HG03354 (cell line): Measurements from ENCODE around the gene ZMYND10.

Experiments
- ATAC-seq: cut with Tn5 transposase; IDR thresholded peaks from one replicate; pipeline ENCODE4 v1.9.1; 2021; ENCODE audit warnings: mild to moderate bottlenecking; ENCODE audit not compliant: unreplicated experiment, poor library complexity, severe bottlenecking

The ZMYND10 gene

DNA sequence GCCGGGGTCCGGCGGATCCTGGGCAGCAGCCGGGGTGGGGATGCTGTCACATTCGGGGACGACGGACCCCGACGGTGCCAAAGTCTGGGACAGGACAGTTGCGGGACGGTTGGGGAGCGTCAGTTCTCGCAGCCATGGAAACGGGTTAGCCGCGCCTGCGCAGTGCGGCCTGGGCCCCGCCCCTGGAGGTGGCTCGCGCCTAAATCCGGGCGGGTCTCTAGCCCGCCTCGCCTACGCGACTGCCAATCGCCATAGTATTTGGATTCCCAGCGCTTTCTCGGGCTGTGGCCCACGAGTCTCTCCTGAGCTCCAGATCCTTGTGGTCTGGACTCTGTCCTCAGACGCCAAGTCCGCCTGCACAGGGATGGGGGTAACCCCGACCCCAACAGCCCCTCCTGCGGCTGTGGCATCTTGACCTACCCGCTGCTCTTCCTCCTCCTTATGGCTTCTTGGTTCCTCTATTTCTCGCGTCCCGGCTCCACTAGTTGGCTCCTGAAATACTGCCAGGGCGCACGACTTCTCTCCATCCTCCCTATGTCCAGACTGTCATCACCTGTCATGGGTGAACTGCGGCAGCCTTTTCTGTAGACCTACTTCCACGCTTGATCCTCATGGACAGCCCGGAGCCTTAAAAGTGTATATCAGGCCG, at the start of gene ZMYND10:
Gene ZMYND10 (minus strand): TSS at position 147 of the 649 bp plus-strand sequence. CDS start 153 bp downstream, outside the sequence.
- ATAC-seq, result peak; percentile 33

DNA sequence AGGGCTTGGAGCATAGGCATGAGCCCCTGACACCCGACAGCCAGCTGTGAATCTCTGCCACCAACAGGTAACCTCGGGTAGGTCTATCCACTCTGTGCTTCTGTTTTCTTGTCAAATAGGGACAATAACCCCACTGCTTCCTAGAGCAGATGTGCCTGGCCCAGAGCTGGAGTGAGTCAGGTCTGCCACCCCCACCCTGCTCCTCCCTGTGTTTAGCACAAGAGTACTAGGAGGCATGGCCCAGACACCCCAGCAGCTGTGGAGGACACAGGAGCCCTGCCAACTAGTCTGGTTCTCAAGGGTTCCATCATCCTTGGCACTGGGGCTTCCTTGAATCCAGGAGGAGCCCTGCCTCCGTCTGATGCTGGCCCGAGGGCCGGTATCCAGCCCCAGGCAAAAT, 47.5 kb upstream of the ZMYND10 start:
- no peak for ATAC-seq

DNA sequence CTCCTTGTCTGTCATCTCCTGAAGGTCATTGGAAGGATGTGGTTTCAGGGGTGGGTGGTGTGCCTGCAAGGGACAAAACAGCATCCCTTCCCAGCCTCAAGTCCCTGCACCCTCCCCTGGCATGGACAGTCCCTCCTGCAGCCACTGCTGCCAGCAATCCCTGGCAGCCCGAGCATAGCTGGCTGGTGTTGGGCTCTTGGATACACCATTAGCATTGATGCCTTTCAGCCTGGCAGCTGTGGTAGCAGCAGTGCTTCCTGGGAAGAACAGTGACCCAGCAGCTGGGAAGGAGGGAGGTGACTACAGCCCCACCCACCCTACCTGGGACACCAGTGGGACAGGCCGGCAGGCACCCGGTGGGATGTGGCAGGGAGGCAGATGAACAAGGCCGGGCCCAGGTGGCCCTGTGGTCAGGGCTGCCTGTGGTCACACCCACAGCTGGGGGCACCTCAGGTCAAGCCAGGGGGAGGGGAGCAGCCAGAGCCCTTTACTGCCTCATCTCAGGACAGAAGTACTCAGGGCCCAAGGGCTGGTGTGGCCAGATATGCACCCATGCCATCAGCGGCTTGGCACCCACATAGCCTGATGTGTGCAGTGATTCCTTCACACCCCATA, 46.7 kb upstream of the ZMYND10 start:
- ATAC-seq, result no peak

DNA sequence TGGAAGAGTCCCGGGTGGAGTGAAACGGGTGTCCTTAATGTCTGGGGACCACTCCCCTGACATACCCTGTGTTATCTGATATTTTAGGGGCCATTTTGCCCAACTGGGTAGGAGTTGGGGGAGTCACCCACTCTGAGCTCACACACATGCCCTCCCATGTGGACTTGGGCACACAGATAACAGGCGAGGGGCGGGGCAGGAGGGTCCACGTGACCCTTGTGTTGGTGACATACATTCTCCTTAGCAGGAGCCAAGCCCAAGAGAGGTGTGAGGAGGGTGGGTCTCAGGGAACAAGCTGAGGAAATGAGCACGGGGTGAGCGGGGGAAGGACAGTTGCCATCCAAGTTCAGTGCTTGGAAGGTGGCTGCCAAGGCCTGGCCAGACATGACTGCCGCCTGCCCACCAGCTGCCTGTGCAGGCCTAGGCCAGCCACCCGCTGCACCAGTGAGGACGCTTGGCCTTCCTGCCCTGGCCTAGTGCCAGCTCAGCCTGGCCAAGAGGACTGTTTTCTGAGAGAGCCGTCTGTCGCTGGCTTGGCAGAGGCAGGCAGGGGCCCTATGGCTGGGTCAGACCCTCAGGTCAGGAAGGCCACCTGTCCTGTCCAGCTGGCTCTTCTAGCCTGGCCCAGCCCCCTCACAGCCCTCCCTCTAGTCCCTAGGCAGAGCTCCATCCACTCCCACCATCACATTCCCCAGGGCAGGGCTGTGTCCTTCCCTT, 45.1 kb upstream of the ZMYND10 start:
- ATAC-seq, result no peak

DNA sequence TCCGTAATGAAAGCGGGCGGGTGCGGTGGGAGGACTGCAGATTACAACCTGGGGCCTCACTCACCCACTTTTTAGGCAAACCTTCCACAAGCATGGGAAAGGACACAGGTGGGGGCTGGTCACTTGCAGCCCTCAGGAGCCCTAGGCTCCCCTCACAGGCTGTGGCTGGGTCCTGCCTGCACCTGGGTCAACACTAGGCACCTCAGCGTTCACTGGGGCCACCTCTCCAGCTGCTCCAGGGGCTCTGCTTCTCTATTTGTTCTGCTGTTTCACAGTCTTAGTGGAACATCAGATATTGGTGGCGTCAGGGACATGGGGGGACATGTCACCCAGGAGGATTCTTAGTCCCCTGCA, 43.9 kb upstream of the ZMYND10 start:
- no peak for ATAC-seq

DNA sequence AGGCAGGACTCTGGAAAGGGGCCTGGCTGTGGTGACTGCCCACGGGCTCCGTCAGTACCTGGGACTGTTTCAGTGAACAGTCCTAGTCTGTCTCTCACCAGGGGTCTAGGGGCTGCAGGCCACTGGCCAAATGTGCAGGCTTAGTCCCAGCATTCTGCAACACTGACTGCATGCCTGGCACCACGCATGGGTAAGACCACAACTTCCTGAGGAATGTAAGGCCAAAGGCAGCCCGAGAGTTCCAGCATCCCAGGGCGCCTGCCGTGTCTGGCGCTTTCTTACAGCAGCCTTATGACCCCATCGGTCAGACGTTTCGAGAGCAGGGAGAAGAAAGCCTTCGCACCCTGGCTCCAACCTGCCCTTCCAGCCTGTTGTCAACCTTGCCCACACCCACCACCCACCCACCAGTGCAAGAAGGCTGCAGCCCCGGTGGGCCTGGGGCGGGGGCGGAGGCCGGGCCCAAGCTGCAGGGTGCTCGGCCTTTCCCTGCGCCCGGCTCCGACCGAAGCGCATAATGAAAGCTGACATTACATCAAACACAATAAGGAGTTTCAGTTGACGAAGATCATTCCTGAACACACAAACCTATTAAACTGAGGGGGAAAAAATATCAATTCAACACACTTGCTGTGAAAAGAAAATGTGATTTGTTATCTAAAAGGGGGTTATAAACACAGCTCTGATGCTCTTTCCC, 43.3 kb upstream of the ZMYND10 start:
- ATAC-seq, result no peak

DNA sequence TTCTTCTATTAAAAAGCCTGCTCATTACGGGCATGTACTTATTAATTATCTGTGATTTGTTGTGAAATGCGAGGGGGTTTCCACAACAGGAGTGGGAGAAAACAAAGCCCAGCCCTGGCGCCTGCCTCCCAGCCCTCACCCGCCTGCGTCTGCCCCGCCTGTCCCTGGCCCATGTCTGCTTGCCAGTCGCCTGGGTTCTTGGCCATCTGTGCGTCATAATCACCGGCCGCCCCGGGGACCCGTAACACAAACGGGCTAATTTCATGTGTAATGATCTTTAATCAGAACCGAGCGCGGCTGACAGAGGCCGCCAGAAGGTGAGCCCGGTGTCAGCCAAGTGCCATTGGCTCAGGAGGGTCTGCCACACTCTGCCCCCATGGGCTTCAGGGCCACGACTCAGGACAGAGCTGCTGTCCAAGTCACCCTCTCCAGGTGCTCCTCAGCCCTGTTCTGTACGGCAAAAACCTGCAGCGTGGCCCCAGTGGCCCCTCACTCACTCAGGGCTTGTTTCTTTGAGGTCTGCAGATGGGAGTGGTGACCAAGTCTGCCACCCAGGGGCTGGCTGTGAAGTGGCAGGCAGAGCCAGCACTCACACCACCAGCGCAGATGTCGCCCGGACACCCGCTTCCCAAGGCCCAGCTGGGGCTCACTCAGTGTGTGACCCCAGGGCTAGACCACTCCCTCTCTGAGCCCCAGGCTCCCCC, 42.6 kb upstream of the ZMYND10 start:
- ATAC-seq, result no peak

DNA sequence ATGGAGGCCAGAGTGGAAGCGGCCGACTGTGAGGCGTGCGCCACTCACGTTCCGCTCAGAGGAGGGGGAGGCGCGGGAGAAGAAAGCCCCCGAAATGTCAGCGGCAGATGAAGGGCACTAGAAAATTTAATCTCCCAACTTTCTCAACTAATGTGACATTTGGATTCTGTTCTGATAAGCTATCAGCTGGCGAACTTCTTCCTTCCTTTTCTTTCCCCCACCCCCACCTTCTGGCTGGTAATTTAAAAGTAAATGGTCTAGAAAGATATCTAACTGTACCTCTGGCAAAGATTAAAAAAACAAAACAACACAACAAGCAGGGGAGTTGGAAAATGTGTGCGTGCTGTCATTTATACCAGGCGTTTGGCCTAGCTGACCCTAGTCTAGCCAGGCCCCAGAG, 40.2 kb upstream of the ZMYND10 start:
- no peak for ATAC-seq

DNA sequence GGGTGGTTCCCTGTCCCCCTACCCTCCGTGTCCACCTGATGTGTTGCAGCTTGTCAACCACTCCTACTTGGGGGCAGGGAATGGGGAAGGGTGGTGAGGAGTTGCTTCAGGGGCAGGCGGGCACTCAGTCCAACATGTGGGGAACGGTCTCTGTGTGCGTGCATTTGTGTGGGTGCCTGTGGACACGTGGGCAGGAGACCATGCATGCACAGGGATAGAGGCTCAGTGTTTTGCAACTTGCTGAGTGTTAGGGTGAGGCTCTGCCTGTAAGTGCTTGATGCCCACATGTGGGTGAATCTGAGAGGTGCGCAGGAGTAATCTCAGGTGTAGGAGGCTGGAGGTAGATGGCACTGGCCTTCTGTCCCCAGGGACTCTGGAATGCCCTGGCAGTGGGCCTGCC, 38.2 kb upstream of the ZMYND10 start:
- no peak for ATAC-seq

DNA sequence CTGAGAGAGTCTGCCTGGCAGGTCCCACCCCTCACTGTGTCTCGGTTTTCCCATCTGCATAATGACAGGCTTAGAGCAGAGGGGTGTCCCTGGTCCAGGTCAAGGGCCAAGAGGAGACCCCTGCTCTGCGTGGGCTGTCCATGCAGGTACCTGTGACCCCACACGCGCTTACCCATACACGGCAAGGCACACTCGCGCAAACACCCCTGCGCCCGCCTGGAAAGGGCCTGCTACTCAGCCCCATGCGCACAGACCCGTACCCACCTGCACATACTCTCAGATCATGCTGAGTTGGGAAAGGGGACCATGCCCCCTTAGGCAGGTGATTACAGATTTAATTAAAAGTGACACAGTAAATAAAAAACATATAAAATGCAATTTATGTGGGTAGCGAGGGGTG, 37.2 kb upstream of the ZMYND10 start:
- ATAC-seq, result no peak

DNA sequence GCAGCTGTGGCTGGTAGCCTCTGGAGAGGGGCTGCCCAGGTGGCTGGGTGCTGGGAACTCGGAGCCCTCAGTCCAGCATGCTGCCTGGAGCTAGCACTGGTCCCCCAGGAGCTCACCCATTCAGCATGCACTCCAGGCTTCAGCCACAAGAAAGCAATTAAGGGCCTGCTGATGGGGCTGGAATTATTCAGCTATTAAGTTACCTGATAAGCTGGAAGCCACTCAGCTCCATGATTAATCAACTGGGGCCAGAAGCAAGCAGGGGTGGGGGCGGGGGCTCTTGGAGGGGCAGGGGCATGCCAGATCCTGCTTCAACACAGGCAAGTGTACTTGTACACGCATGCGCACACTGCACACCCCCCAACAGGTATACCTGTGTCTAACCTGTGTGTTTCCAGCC, 35.9 kb upstream of the ZMYND10 start:
- no peak for ATAC-seq

DNA sequence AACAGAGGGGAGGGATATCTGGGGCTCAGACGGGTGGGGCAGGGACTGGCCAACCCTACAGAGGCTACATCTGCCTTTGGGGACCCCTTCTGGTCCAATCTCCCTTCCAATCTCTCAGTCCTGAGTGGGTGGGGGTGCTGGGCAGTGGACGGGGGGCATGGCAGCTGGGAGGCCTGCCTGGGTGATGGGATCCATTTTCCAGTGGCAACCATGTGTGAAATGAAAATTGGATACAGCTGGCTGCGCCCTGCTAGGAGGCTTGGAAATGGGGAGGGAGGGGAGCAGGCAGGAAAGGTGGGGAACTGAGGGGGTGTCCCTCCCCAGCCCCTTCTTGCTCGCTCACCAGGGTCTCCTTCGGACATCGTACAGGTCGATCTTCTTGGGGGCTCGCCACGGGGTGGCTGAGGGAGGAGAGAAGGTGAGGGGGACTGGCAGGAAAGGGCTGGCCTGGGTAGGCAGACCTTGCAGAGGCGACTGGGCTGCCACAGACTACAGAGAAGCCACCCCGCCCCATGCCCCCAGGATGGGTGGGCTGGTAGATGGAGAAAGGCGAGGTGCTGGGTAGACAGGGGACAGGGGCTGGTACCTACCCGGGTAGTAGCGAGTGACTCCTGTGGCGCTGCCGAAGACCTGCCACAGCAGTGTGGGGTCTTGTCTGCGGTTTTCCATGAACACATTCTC, 35.0 kb upstream of the ZMYND10 start:
- ATAC-seq, result no peak

DNA sequence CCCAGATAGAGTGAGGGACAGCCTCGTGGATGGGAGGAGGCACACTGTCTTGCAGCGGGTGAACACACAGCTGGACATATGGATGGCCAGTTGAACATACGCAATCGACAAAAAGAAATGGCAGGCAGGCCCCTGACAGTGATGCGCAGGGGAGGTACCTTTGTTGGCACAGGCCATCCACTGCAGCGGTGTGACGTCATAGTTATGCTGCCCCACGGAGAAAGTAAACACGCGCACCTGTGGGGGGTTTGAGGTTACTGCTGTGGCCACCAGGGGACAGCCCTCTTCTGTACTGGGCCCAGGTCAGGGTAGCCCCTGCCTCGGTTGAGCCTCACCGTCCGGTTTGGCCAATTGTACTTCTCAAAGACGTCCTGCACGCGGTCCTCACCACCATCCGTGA, 33.2 kb upstream of the ZMYND10 start:
- ATAC-seq, result no peak

DNA sequence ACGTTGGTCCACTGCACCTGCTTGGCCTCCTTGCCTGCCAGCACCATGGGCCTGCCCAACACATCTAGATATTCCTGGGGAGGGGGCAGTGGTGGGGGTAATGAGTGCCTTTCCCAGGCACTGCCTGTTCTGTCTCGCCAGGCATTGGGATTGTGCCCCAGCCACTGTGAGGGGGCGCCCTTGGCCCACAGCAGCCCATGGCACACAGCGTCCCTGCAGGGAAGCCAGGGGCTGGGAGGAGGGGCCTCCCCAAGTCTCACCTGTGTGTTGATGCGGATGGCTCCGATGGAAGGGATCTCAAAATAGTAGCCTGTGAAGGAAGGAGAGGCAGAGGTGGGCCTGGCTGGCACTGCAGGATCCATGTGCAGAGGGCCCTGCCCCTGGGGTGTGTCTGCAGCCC, 32.5 kb upstream of the ZMYND10 start:
- no peak for ATAC-seq

DNA sequence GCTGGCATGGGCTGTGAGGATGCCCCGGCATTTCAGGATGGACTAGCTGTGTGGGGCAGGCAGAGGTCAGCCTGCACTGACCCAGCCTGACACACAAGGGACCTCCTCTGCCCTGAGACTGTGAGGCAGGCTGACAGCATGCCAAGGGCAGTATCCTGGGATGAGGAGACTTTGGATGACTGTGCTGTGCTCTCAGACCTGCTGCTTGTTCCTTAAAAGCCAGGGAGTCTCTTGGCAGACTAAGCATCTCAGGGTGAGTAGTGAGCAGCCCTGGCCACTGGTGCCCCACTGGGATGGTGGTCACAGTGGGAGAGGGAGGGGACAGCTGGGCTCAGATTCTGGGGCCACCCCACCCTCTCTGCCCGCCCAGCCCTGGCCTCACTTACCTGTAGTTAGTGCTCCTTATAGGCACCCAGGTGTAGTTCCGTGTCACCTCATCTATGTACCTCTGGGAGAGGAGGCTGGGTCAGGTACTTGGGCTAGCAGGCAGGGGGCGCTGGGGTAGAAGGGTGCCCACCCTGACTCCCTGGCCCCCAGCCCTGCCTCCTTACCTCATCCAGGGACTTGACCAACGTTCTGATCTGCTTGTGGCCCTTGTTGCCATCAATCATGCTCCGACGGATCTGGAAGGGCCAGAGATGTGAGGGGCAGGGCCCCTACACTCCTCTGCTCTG, 29.9 kb upstream of the ZMYND10 start:
- no peak for ATAC-seq

DNA sequence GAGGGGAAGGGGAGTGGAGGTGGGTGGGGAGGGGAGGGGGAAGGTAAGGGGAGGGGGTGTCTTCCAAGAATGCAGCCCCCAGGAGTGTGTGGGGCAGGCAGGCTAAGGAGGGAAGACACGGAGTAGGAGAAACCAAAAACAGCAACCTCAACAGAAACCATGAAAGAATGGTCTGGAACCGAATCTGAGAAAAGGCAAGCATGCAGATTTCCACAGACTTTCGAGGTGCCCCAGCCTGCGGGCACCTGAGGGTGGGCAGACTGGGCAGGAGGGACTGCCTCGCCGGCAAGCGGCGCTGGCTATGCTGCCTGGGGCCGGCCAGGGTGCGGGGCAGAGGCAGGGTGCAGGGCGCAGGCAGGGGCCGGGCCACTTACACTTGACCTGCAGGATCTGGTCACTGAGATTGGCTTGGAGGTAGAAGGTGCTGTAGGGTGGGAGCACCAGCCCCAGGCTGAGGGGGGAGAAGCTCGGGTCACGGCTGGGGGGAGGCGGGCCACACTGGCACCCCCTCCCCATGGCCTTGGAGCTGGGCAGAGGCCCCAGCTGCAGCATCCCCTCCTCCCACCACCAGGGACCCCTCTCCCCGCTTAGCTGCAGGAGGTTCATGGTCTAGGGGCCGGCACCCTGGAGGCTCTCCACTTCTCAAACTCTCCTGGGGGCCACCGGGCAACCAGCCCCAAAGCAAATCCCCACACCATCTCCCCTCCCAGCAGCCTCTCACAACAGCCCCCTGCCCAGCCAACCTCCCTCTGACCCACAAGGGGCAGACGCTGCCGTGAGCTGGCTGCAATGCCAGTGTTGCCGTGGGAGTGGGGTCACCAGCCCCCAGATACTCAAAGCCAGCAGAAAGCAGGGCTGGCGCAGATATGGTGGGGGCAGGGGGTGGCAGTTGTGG, 29.1 kb upstream of the ZMYND10 start:
- ATAC-seq, result no peak

DNA sequence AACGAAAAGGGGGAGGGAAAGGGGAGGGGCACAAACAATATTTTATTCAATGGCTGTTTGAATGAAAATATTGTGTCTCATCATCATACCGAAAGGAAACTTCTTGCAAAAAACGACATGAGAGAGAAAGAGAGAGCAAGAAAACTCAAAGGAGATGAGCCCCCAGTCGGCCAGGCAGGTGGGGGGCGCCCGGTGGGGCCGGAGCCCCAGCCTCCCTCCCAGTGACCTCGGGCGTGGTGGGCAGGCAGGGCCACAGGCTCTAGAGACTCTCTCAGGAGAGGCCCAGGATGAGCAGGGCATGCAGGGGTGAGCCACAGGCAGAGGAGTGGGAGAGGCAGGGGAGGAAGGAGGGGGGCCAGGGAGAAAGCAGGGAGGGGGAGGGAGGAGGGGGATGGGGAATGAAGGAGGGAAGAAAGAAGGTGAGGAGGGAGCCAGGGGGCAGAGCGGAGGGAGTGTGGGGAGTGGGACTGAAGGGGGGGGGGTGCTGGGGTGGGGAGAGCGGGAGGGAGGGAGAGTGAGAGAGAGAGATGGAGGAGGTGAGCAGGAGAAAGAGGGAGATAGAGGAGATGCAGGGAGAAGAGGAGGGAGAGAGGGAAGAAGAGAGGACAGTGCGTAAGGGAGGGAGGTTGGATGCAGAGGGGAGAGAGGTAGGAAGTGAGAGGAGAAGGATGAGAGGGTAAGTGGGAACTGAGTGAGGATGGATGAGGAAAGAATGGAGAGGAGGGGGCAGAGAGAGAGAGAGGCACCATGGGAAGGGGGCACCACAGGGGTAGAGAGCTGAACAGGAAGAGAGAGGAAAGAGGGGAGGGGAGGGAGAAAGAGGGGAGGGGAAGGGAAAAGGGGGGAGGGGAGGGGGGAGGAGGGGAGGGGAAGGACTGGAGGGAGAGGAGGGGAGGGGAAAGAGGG, 27.9 kb upstream of the ZMYND10 start:
- ATAC-seq, result no peak
